ENCODE measurements around the gene EMILIN2.

- TF ChIP-seq, protein P1, sequence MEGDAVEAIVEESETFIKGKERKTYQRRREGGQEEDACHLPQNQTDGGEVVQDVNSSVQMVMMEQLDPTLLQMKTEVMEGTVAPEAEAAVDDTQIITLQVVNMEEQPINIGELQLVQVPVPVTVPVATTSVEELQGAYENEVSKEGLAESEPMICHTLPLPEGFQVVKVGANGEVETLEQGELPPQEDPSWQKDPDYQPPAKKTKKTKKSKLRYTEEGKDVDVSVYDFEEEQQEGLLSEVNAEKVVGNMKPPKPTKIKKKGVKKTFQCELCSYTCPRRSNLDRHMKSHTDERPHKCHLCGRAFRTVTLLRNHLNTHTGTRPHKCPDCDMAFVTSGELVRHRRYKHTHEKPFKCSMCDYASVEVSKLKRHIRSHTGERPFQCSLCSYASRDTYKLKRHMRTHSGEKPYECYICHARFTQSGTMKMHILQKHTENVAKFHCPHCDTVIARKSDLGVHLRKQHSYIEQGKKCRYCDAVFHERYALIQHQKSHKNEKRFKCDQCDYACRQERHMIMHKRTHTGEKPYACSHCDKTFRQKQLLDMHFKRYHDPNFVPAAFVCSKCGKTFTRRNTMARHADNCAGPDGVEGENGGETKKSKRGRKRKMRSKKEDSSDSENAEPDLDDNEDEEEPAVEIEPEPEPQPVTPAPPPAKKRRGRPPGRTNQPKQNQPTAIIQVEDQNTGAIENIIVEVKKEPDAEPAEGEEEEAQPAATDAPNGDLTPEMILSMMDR (IDR thresholded peaks at IDR 0.05), result no peak
- no peak for TF ChIP-seq ZFX (IDR thresholded peaks at IDR 0.05; ENCODE audit: borderline replicate concordance)
These were observed 48.6 kb downstream of the EMILIN2 start for GRCh38 chr18:2895391-2895790.

Data from 22Rv1 (cell line).